Measurements from ENCODE around the gene YLPM1.

GRCh38 chr14:74832849-74833248 lies 69.7 kb downstream of the YLPM1 start:
- TF ChIP-seq CTCF (IDR thresholded peaks at IDR 0.05) (no peak), EZH2 (IDR thresholded peaks at IDR 0.05) (no peak)

Data from neural progenitor cell (in vitro differentiated cells).